HL-60/S4 (cell line): ENCODE data around the gene MSANTD2.

Experiments used
- in situ Hi-C: fragments of 300-500 bp; cut with MboI; formaldehyde crosslinking; loops from 2 replicates; pipeline ENCODE4 v1.14.3; 2022; ENCODE audit warnings: low sequenced_read_pairs

MSANTD2 gene

DNA sequence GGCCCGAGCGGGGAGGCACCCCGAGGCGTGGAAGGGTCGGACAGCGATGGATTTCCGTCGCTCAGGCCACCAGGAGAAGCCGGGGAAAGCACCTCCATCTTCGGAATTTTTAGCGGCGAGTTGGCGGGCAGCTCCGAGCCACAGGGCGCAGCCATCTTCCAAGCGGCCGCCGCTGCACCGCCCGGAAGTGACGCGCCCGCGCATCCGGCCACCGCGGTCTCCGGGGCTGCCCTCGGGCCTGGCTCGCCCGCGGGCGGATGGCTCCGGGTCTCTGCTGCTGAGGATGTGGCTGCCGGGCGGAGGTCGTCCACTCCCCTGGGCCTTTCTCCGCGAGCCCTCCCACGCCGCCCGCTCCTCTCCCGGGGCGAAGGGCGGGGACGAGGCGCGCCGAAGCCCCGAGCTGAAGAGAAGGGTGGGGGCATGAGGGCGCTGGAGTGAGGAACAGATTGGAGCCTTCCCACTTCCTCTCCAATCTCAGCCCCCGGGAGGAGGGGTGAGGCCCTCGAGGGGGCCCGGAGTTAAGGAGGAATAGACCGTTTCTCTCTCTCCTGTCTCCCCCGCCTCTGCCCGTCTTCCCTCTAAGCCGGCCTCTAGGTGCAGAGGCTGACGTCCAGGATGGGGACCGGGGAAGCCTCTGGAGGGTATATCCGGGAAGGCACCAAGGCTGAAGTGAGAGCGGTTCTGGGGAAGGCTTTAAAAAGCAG, at the start of gene MSANTD2:
MSANTD2 (minus strand) TSS at position 181 of the 704 bp plus-strand sequence; CDS start at position 155, 26 bp downstream.
- in situ Hi-C loops = no loop called here

DNA sequence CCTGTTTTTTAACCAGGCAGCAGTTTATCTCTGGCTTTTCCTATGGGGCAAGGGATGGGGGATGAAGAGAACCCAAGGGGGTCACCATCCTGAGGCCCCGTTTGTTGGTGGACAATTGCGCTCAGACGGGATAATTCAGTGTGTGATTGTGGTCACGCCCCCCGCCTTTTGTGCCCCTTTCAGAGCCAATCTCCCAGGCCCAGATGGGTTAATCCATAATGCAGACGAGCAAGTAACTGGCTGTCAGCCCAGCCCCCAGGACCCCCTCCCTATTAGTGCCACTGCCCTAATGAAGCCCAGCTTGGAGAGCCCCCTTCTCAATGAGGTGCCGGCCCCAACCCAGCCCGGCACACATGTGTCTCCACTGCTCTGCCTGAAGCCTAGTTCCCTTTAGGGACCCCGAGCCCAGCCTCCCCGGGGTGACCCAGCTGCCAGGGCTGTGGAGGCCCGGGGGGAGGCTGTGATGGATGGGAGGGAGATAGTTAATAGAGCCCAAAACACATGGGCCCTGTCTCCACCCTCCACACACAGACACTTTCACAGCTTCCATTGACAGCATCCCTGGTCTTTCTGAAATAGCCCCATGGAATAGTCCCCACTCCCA, 46.0 kb upstream of the MSANTD2 start:
- in situ Hi-C loops = loop anchor here (25.0 kb wide), 1 partner anchor 434 kb away; the partner anchor contains the start of gene OR8B4

DNA sequence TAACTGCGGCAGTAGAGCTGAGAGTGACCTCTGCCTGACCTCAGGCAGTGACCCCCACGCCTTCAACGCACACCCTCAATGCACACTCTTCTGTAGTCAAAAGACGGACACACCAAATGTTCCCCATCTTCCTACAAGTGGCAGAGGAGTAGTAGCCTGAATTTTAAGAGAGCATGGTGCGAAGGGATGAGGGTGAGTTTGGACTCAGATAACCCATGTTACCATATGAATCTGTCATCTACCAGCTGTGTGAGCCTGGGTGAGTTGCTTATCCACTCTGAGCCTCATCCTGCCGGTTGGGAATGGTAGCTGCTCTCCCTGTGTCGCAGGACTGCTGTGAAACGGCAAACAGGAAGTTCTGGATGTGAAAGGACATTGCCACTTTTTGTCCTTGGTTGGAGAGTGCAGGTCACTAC, 44.5 kb upstream of the MSANTD2 start:
- in situ Hi-C loops = loop anchor here (25.0 kb wide), 1 partner anchor 432 kb away; the partner anchor contains the start of gene OR8B4

DNA sequence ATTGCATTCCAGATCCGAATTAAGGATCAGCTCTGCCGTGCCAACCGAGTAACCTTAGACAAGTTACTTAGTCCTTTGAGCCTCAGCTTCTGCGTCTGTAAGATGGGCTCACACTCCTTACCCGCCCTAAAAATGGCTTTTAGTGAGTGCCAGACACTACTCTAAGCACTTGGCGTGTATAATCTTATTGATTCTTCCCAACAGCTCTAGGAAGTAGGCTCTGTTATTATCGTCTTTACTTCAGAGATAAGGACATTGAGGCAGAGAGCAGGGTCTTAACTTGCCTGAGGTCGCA, 43.4 kb upstream of the MSANTD2 start:
- in situ Hi-C loops = loop anchor here (25.0 kb wide), 1 partner anchor 431 kb away; the partner anchor contains the start of gene OR8B4

DNA sequence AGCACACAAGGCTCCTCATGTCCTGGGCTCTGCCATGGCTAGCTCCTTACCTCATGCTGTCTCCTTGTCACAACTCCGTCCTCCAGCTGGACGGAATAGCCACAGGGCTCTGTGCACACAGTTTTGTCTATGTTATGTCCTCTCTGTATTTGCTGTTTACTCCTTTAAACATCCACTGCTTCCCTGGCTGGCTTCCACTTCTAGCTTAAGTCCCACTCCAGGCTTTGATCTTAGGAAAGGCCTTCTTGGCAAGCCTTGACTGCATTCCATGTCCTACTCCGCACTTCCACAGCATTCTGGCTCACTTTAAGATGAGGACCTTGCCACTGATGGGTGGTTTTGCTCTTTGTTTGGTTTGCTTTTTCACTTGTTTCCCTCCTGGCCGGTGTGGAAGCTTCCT, 42.1 kb upstream of the MSANTD2 start:
- in situ Hi-C loops = loop anchor here (25.0 kb wide), 1 partner anchor 430 kb away; the partner anchor contains the start of gene OR8B4

DNA sequence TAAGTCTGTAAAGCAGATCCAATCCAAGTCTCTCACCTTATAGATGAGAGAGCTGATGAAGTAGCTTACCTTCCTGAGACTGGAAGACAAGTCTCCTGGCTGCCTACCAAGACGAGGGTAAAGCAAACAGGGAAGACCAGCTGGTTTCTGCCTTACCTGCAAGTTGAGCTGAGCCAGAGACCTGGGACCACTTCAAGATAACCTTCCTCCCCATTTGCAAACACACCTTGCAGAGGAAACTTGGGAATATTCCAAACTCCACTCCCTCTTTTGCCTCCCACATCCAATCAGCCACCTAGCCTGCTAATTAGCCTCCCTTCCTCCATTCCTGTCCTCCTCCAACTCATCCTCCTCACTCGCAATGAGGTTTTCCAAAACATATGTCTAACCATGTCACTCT, 41.6 kb upstream of the MSANTD2 start:
- in situ Hi-C loops = loop anchor here (25.0 kb wide), 1 partner anchor 430 kb away; the partner anchor contains the start of gene OR8B4

DNA sequence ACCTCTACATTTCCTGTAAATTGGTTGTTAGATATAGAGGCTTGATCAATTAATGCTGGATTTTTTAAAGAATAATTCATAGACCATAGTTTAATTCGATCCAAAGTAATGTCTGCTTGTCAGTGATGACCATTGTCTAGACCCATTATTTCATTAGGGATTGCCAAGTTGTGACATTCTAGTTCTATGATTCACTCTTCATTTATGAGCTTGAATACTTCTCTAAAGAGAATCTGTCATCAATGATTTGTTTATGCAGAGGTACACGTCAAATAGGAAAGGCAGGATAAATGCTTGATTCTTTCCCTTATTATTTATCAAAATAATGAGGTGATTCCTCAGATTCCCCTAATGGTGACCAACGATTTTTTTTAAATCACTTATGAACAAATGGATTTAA, 41.0 kb upstream of the MSANTD2 start:
- in situ Hi-C loops = loop anchor here (25.0 kb wide), 1 partner anchor 429 kb away; the partner anchor contains the start of gene OR8B4

DNA sequence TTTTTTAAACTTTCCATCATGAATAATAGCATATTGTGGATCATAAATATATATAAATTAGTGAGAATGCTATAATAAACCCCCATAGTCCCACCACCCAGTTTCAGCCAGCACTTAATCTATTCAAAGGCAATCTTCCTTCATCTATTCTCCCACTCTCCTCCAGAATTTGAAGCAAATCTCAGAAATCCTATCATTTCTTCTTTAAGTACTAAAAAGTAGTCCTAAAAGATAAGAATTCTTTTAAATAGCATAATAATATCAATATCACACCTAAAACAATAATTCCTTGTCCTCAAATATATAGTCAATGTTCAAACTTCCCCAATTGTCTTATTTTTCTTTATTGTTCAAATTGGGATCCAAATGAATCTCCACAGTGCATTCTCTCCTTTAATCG, 40.5 kb upstream of the MSANTD2 start:
- in situ Hi-C loops = loop anchor here (25.0 kb wide), 1 partner anchor 428 kb away; the partner anchor contains the start of gene OR8B4

DNA sequence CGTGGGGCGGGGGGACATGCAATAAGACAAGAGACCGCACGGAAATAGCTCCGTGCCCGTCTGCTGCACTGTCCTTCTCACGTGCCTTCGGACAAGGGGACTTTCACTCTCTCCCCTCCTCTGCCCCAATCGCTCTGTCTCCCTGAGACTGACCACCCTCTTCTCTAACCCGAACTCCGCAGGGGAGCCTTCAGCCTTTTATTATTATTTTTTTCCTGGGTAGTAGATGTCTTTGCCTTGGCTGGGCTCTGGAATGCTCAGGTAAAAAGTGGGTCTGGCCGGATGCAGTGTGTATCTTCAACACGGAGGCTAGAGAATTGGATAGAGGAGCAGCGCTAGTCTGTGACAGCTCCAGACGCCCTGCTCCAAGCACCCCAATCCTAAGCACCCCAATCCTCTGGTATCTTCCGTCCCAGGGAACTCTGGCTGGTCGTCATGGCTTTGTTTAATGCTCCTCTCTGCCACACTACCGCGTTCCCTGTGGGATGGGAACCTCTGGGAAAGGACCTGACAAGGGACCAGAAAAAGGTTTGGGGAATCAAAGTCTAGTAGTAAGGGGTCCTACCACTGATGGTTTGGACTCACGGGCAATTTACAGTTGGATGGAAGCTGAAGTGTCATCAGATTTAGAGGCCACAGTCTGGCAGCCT, 39.9 kb upstream of the MSANTD2 start:
- in situ Hi-C loops = loop anchor here (25.0 kb wide), 1 partner anchor 428 kb away; the partner anchor contains the start of gene OR8B4

DNA sequence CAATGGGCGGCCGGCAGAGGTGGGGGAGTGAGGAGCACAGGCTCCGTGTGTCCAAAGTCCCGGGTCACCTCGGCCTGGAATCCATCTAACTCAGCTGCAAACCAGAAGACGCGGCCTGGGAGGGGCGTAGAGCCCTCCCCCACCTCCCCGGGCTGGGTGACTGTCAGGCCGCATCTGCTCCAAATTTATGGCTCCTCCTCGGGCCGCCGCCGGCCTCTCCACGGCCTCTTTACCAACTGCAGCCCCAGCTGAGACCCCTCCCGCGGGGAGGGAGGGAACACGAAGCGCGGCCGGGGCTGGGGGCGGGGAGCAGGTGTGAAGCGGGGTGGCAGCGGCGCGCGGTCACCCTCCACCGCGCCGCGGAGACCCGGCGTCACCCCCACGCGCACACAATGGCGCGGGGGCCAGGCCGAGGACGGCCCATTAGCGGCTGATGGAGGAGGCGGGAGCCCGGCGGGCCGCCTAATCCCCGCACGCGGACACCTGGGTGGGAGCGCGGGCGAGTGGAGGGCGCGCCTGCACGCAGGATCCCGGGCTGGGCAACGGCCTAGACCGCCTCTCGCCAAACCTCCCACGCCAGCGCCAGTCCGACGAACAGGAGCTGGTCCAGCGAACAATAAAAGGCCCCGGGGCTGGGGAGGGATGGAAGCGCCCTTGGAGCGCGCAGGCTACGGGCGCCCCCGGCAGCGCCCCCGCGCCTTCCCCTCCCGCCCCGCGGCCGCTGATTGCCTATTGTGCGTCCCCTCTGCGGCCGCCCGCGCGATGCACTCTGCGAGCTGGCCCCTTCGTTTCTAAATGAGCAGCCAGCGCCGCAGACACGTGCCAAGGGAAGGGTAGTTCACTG, 39.1 kb upstream of the MSANTD2 start:
- in situ Hi-C loops = loop anchor here (25.0 kb wide), 1 partner anchor 427 kb away; the partner anchor contains the start of gene OR8B4

DNA sequence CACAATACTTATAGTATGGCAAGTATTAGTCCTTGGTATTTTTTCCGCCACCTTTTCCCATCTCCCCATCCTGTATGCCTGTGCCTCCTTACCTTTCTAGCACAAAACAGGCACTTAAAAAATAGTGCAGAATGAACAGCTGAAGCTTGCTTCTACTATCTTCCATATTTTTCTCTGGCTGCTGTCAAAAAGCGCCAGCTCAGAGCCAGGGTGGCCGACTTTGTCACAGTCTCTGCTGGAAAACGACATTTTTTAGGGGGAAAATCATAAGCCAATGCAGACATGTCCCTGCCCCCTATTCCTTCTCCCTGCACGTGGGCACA, 38.6 kb upstream of the MSANTD2 start:
- in situ Hi-C loops = loop anchor here (25.0 kb wide), 1 partner anchor 426 kb away; the partner anchor contains the start of gene OR8B4

DNA sequence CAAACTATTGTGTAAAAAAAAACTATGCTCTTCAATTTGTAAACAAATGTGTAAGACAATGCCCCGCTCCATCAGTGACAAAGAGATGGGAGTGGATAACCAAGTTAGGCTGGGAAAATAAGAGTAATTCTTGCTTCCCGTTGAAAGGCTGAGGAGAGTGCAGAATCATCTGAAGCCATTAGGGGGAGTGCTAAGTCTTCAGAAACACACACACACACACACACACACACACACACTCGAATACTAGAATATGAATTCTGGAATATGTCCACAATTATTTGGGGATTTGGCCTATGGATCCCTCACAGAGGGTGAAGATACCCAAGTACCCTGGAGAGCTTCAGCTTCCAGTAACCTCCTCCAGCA, 37.3 kb upstream of the MSANTD2 start:
- in situ Hi-C loops = loop anchor here (25.0 kb wide), 1 partner anchor 425 kb away; the partner anchor contains the start of gene OR8B4

DNA sequence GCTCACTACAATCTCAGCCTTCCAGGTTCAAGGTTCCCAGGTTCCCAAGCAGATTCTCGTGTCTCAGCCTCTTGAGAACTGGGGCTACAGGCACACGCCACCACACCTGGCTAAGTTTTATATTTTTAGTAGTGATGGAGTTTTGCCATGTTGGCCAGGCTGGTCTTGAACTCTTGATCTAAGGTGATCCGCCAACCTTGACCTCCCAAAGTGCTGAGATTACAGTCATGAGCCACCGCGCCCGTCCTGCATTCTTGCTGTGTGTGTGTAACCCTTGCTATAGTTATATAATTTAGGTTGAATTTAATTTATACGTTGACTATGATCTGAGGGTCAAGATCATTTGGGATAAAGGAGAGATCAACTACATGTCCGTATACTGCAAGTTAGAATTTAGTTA, 35.7 kb upstream of the MSANTD2 start:
- in situ Hi-C loops = loop anchor here (25.0 kb wide), 1 partner anchor 424 kb away; the partner anchor contains the start of gene OR8B4

DNA sequence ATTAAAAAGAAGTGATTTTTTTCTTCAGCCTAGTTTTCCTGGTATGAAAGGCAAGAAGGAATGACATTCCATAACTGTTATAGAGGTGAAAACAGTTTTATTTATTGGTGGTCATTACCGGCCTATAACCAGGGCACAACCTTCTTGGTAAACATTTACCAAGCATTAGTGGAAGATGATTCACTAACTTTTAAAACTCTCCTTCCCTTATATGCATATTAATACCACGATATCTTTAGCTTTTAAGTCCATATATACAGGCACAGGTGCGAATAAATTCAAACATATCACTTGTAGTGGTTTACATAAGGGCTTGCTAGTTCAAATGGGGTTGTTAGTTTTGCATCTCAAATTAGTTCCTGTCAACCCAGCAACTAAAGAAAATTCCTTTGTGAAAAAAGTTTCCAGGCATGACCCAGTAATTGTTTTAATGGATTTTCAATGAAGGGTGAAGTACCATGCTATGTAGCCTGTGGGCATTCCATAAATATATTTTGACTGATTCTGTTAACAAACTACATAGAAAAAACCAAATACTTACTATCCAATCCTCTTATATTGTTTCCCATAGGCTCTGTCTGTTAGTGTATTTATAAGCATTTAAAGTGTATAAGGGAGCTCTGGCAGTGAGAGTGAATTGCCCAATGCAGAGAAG, 34.4 kb upstream of the MSANTD2 start:
- in situ Hi-C loops = loop anchor here (25.0 kb wide), 1 partner anchor 422 kb away; the partner anchor contains the start of gene OR8B4

DNA sequence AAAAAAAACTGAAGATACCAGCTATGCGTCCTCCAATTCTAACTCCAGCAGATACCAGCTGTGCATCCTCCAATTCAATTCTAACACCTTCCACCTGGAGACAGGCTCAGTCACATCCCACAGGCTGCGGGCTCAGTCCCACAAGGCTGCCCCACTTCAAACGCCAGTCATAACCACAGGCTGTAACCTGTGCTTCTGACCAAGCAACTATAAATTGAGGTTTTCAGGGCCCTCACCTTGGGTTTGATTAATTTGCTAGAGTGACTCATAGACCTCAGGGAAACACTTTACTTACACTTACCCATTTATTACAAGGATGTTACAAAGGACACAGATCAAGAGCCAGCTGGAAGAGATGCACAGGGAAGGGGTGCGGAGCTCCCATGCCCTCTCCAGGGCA, 32.4 kb upstream of the MSANTD2 start:
- in situ Hi-C loops = loop anchor here (25.0 kb wide), 1 partner anchor 420 kb away; the partner anchor contains the start of gene OR8B4

DNA sequence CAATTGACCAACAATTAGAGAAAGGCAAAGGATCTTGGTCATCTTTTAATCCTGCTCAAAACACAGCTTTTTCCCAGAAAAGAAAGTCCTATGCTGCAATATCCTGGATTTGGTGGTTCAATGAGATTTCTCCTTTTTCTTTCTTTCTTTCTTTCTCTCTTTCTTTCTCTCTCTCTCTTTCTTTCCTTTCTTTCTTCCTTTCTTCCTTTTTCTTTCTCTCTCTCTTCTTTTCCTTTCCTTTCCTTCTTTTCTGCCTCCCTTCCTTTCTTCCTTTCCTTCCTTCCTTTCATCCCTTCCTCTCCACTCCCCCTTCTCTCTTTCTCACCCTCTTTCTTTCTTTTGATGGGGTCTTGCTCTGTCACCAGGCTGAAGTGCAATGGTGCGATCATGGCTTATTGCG, 31.7 kb upstream of the MSANTD2 start:
- in situ Hi-C loops = loop anchor here (25.0 kb wide), 1 partner anchor 420 kb away; the partner anchor contains the start of gene OR8B4

DNA sequence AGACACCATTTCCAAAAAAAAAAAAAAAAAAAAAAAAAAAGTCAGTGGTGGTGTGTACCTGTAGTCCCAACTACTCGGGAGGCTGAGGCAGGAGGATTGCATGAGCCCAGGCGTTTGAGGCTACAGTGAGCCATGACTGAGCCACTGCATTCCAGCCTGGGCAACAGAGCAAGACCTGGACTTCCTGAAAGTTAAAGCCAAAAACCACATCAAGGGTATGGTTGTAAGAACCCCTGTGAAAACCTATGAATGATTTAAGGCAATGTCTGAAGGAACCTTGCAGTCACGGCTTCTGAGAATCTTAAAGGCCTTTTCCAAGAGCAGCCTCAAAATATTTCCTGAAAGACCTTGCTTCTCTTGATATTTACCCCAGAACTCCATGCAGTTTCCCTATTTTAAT, 30.5 kb upstream of the MSANTD2 start:
- in situ Hi-C loops = loop anchor here (25.0 kb wide), 1 partner anchor 418 kb away; the partner anchor contains the start of gene OR8B4

DNA sequence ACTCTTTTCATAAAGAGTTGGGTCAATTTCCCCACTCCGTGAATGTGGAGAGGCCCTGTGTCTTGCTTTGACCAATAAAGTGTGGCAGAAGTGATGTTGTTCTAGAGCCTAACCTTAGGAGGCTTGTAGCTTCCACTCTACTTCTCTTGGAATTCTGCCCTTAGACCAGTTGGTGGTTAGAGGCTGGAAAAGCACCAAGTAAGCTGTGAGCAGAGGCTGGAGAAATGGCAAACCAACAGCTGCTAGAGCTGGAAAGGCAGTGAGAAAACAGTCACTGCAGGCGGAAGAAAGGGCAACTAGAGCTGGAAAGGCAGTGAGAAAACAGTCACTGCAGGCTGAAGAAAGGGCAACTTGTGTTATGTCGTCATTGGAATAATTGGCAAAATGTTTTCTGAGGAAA, 29.8 kb upstream of the MSANTD2 start:
- in situ Hi-C loops = loop anchor here (25.0 kb wide), 1 partner anchor 418 kb away; the partner anchor contains the start of gene OR8B4

DNA sequence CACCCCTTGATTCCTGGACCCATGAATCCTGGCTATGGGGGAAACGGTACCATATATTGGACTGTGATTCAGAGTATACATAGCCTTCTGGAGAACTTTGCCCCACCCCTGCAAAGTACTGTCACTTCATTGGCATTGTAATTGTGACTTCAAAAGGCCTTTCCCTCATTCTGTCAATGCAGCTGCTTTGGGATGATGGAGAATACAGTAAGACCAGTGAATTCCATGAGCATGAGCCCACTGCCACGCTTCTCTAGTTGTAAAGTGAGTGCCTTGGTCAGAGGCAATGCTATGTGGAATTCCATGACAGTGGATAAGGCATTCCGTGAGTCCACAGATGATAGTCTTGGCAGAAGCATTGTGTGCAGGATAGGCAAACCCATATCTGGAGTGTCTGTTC, 25.7 kb upstream of the MSANTD2 start:
- in situ Hi-C loops = loop anchor here (25.0 kb wide), 1 partner anchor 414 kb away; the partner anchor contains the start of gene OR8B4
